Subcutaneous abdominal adipose tissue (tissue), 5 donors: ENCODE measurements around the gene ANKRD33B.

ENCODE experiments used
- H3K27ac ChIP-seq: one replicate; pipeline ENCODE4 v1.7.0; 2013; ENCODE audit warnings: low read depth, mild to moderate bottlenecking, inconsistent platforms, low read length, moderate library complexity
- H3K27me3 ChIP-seq, 5 donors: one replicate each; pipeline ENCODE4 v1.7.0; 2013; ENCODE audit warnings: low read length in 5 of 5, inconsistent platforms in 1 of 5; ENCODE audit not compliant: control insufficient read depth in 5 of 5, insufficient read depth in 4 of 5
- H3K36me3 ChIP-seq, 5 donors: one replicate each; pipeline ENCODE4 v1.7.0; 2013; ENCODE audit warnings: low read length in 5 of 5; ENCODE audit not compliant: control insufficient read depth in 5 of 5, insufficient read depth in 5 of 5
- H3K4me1 ChIP-seq, 5 donors: one replicate each; pipeline ENCODE4 v1.7.0; 2013; ENCODE audit warnings: low read length in 5 of 5, mild to moderate bottlenecking in 3 of 5, moderate library complexity in 1 of 5; ENCODE audit not compliant: control insufficient read depth in 5 of 5, insufficient read depth in 5 of 5
- H3K4me3 ChIP-seq, 5 donors: one replicate each; pipeline ENCODE4 v1.7.0; 2013; ENCODE audit warnings: low read length in 5 of 5, low read depth in 1 of 5
- H3K9ac ChIP-seq, 5 donors: one replicate each; pipeline ENCODE4 v1.7.0; 2013; ENCODE audit warnings: low read length in 5 of 5, mild to moderate bottlenecking in 4 of 5, moderate library complexity in 3 of 5
- H3K9me3 ChIP-seq, 5 donors: one replicate each; pipeline ENCODE4 v1.7.0; 2013; ENCODE audit warnings: low read length in 5 of 5; ENCODE audit not compliant: control insufficient read depth in 5 of 5
- donor health status: healthy.
- donor health status: healthy.
- donor health status: healthy.
- donor health status: healthy.
- donor health status: healthy.

ANKRD33B gene

GRCh38 chr5:10684303-10685086 is 120.6 kb downstream of the ANKRD33B start:
- H3K9me3 ChIP-seq = no peaks in the 10 kb centered on the region
- no peak overlapping the region for H3K9ac ChIP-seq
- H3K27me3 ChIP-seq = no peaks in the 10 kb centered on the region
- no peak overlapping the region for H3K27ac ChIP-seq
- peaks cover 0 to 47% (median 33%) of the 10 kb centered on the region in 5 donors for H3K36me3 ChIP-seq
- H3K4me3 ChIP-seq = no peak overlapping the region
- peaks cover 0 to 10% (median 0%) of the 10 kb centered on the region in 5 donors for H3K4me1 ChIP-seq

- no peaks in the 10 kb centered on the region for H3K27me3 ChIP-seq
- peaks cover 0 to 10% (median 0%) of the 10 kb centered on the region in 5 donors for H3K4me1 ChIP-seq
- no peaks in the 10 kb centered on the region for H3K9me3 ChIP-seq
- no peak overlapping the region for H3K4me3 ChIP-seq
- no peak overlapping the region for H3K27ac ChIP-seq
- H3K36me3 ChIP-seq = peaks cover 0 to 43% (median 27%) of the 10 kb centered on the region in 5 donors
- no peak overlapping the region for H3K9ac ChIP-seq
Observed at GRCh38 chr5:10685115-10685521, 121.2 kb downstream of the ANKRD33B start.

- Histone ChIP-seq H3K36me3 (peaks cover 0 to 26% (median 16%) of the 10 kb centered on the region in 5 donors), H3K4me1 (peaks cover 0 to 10% (median 0%) of the 10 kb centered on the region in 5 donors), H3K9me3 (no peaks in the 10 kb centered on the region)
Observed at GRCh38 chr5:10686890-10687289, 123.0 kb downstream of the ANKRD33B start.

GRCh38 chr5:10688651-10689171 is 124.8 kb downstream of the ANKRD33B start:
- Histone ChIP-seq H3K27ac (no peak overlapping the region), H3K4me1 (no peaks in the 10 kb centered on the region), H3K9me3 (no peaks in the 10 kb centered on the region), H3K4me3 (no peak overlapping the region), H3K27me3 (no peaks in the 10 kb centered on the region), H3K9ac (no peak overlapping the region), H3K36me3 (peaks cover 0 to 8% (median under 1%) of the 10 kb centered on the region in 5 donors)

More at GRCh38 chr5:10686890-10687289, 123.0 kb downstream of the ANKRD33B start:
- Histone ChIP-seq H3K27me3 (no peaks in the 10 kb centered on the region), H3K4me3 (no peak overlapping the region), H3K9ac (no peak overlapping the region), H3K27ac (no peak overlapping the region)

GRCh38 chr5:10689391-10690081 is 125.7 kb downstream of the ANKRD33B start:
- peaks cover 0 to 8% (median 0%) of the 10 kb centered on the region in 5 donors for H3K36me3 ChIP-seq
- no peak overlapping the region for H3K27ac ChIP-seq
- no peaks in the 10 kb centered on the region for H3K4me1 ChIP-seq
- no peak overlapping the region for H3K4me3 ChIP-seq
- no peaks in the 10 kb centered on the region for H3K9me3 ChIP-seq
- H3K9ac ChIP-seq = no peak overlapping the region
- H3K27me3 ChIP-seq = no peaks in the 10 kb centered on the region

GRCh38 chr5:10690460-10691440 is 126.9 kb downstream of the ANKRD33B start:
- Histone ChIP-seq H3K9me3 (no peaks in the 10 kb centered on the region), H3K27ac (no peak overlapping the region), H3K4me3 (no peak overlapping the region), H3K27me3 (no peaks in the 10 kb centered on the region), H3K9ac (no peak overlapping the region), H3K36me3 (peaks cover 0 to 8% (median 0%) of the 10 kb centered on the region in 5 donors), H3K4me1 (peaks cover 0 to 5% (median 0%) of the 10 kb centered on the region in 5 donors)

- peaks cover 0 to 5% (median 0%) of the 10 kb centered on the region in 5 donors for H3K4me1 ChIP-seq
- no peak overlapping the region for H3K4me3 ChIP-seq
- H3K9ac ChIP-seq = no peak overlapping the region
- H3K27ac ChIP-seq = no peak overlapping the region
- H3K27me3 ChIP-seq = no peaks in the 10 kb centered on the region
- H3K36me3 ChIP-seq = peaks cover 0 to 8% (median 0%) of the 10 kb centered on the region in 5 donors
- H3K9me3 ChIP-seq = no peaks in the 10 kb centered on the region
Observed at GRCh38 chr5:10691826-10692785, 128.2 kb downstream of the ANKRD33B start.

- peaks cover 0 to 5% (median 0%) of the 10 kb centered on the region in 5 donors for H3K4me1 ChIP-seq
- H3K9me3 ChIP-seq = no peaks in the 10 kb centered on the region
- no peak overlapping the region for H3K9ac ChIP-seq
- H3K36me3 ChIP-seq = no peaks in the 10 kb centered on the region
- no peak overlapping the region for H3K4me3 ChIP-seq
- H3K27ac ChIP-seq = no peak overlapping the region
- H3K27me3 ChIP-seq = no peaks in the 10 kb centered on the region
Observed at GRCh38 chr5:10695055-10695649, 131.3 kb downstream of the ANKRD33B start.
